GM12801 (cell line): ENCODE measurements around the gene CACNA1G.

ENCODE experiments used
- CTCF ChIP-seq: IDR thresholded peaks from one replicate; pipeline ENCODE4 v1.5.1; 2011; ENCODE audit warnings: control low read depth; ENCODE audit not compliant: insufficient read length; ENCODE audit errors: extremely low read depth

Gene CACNA1G

GRCh38 chr17:50603340-50603739 lies 42.8 kb downstream of the CACNA1G start:
- no peak for TF ChIP-seq CTCF

GRCh38 chr17:50604513-50604912 lies 44.0 kb downstream of the CACNA1G start:
- no peak for TF ChIP-seq CTCF

- no peak for TF ChIP-seq CTCF
Observed at GRCh38 chr17:50605429-50605828, 44.9 kb downstream of the CACNA1G start.

GRCh38 chr17:50607522-50608175 lies 47.1 kb downstream of the CACNA1G start:
- TF ChIP-seq CTCF, result no peak

- no peak for TF ChIP-seq CTCF
Observed at GRCh38 chr17:50608700-50609379, 48.3 kb downstream of the CACNA1G start.

GRCh38 chr17:50609380-50610074 lies 49.0 kb downstream of the CACNA1G start:
- TF ChIP-seq CTCF, result no peak

GRCh38 chr17:50611634-50612033 lies 51.1 kb downstream of the CACNA1G start:
- no peak for TF ChIP-seq CTCF
